ENCODE results near the gene FLOT1. TPM values are rescaled to one million over a fixed set of nuclear protein-coding genes. Genes with fewer than 3 reads are reported as not detected.

Gene FLOT1
- total and polyA plus RNA-seq, 2 of the 13 experiments (the other 11 are each of a cell fraction or from before 2014, with no cell fraction given): 82.3 to 130 TPM

DNA sequence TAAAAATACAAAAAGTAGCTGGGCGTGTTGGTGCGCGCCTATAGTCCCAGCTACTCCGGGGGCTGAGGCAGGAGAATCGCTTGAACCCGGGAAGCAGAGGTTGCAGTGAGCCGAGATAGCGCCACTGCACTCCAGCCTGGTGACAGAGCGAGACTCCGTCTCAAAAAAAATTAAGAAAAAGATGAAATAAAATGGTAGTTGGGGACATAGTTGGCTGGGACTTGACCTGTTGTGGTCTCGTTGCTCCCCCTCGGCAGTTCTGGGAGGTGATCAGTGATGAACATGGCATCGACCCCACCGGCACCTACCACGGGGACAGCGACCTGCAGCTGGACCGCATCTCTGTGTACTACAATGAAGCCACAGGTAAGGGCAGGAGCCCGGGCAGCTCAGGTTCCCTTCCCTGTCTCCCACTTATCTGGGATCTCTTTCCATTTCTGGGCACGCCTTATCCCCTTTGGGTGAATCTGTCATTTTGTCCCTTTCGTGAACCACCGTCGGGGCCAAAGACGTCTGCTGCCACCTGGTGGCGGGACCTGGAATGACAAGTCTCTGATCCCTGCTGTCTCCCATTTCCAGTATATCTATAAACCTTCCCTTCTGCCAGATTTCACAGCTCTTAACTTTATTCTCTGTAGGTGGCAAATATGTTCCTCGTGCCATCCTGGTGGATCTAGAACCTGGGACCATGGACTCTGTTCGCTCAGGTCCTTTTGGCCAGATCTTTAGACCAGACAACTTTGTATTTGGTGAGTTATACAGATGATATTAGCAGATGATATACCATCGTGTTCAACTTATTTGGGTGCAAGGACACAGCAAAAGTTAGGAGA is 20.0 kb downstream of the FLOT1 start (continued):
- TF ChIP-seq RERE (CRISPR knock-in tag; IDR thresholded peaks at IDR 0.05; ENCODE audit: low read depth): no peak
- peak; percentile 50 to 63; a peak in 2 of 4 replicates for TF ChIP-seq POLR2A (IDR thresholded peaks at IDR 0.05; ENCODE audit: insufficient read depth in 1 of 2, low read depth in 2 of 2, low read length in 2 of 2)
- peak; percentile 61 for TF ChIP-seq HDAC2 (CRISPR knock-in tag; IDR thresholded peaks at IDR 0.05)
- TF ChIP-seq ZNF253 (CRISPR knock-in tag; IDR thresholded peaks at IDR 0.05; ENCODE audit: borderline replicate concordance): peak; percentile 60; the same call in 1 of the 2 replicates
- no peak for TF ChIP-seq ZNF816 (CRISPR knock-in tag; IDR thresholded peaks at IDR 0.05; ENCODE audit: borderline replicate concordance)
- TF ChIP-seq HMGXB4 (CRISPR knock-in tag; IDR thresholded peaks at IDR 0.05; ENCODE audit: borderline replicate concordance in 1 of 2, low read depth in 1 of 2): peak; percentile 61 to 79; a peak in 3 of 4 replicates
- TF ChIP-seq GPN1 (CRISPR knock-in tag; IDR thresholded peaks at IDR 0.05; ENCODE audit: borderline replicate concordance): no peak
- TF ChIP-seq TEAD3 (CRISPR knock-in tag; optimal IDR thresholded peaks at IDR 0.05; ENCODE audit: borderline replicate concordance): peak; percentile 65
- TF ChIP-seq MAZ (IDR thresholded peaks at IDR 0.05; ENCODE audit: borderline replicate concordance, low read depth, low read length): no peak
- 0 out of 2 replicates have a peak, but pooled peaks have one; percentile 49 for TF ChIP-seq MAZ (CRISPR knock-in tag; IDR thresholded peaks at IDR 0.05; ENCODE audit: low read depth)
- TF ChIP-seq, protein P1, sequence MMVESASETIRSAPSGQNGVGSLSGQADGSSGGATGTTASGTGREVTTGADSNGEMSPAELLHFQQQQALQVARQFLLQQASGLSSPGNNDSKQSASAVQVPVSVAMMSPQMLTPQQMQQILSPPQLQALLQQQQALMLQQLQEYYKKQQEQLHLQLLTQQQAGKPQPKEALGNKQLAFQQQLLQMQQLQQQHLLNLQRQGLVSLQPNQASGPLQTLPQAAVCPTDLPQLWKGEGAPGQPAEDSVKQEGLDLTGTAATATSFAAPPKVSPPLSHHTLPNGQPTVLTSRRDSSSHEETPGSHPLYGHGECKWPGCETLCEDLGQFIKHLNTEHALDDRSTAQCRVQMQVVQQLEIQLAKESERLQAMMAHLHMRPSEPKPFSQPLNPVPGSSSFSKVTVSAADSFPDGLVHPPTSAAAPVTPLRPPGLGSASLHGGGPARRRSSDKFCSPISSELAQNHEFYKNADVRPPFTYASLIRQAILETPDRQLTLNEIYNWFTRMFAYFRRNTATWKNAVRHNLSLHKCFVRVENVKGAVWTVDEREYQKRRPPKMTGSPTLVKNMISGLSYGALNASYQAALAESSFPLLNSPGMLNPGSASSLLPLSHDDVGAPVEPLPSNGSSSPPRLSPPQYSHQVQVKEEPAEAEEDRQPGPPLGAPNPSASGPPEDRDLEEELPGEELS (CRISPR knock-in tag; IDR thresholded peaks at IDR 0.05): no peak
- 0 out of 2 replicates have a peak, but pooled peaks have one; percentile 33 for TF ChIP-seq ZIK1 (CRISPR knock-in tag; IDR thresholded peaks at IDR 0.05; ENCODE audit: borderline replicate concordance, low read depth)
- 0 out of 2 replicates have a peak, but pooled peaks have one; percentile 53 for TF ChIP-seq THYN1 (CRISPR knock-in tag; IDR thresholded peaks at IDR 0.05; ENCODE audit: borderline replicate concordance, low read depth)
- TF ChIP-seq KAT8 (CRISPR knock-in tag; IDR thresholded peaks at IDR 0.05): peak; percentile 22; the same call in 1 of the 2 replicates
- TF ChIP-seq IRF2 (CRISPR knock-in tag; IDR thresholded peaks at IDR 0.05): peak; percentile 20; the same call in 1 of the 2 replicates
- no peak for TF ChIP-seq BRF2 (CRISPR knock-in tag; IDR thresholded peaks at IDR 0.05)
